ENCODE measurements around the gene LYPLA2.
"Not testable (repeated sequence)": the region's sequence is repeated elsewhere in the genome, so short reads cannot be mapped to it uniquely, and the experiment has no call there.

Gene LYPLA2

DNA sequence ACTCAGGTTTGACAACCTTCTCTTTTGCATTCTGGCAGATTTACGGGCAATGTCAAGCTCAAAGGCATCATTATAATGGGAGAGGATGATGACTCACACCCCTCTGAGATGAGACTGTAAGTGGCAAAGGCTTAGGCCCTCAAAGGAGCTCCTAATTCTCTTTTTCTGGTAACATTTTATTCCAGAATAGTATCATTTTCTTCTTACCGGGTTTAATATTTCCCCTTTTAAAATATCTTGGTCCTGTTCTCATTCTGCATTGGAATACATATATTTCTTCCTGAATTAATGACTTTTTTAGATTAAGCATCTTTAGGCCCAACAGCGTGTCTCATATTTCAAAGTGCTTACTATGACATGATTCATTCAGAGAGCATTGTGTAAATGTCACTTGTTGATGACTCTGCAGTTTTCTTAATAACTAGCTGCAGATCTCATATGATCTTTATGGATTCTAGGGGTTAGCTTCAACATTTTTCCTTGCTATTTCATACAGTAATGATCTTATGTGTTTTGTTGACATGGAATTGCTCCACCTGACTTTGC, 11.0 kb upstream of the LYPLA2 start:
- no peak for DNase-seq

DNA sequence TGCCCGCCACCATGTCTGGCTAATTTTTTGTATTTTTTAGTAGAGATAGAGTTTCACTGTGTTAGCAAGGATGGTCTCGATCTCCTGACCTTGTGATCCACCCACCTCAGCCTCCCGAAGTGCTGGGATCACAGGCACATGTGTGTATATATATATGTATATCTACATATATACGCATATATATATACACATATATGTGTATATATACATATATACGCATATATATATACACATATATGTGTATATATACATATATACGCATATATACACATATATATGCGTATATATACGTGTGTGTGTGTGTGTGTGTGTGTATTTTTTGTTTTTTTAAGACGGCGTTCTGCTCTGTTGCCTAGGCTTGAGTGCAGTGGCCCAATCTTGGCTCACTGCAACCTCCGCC, 7.8 kb upstream of the LYPLA2 start:
- DNase-seq = not testable (repeated sequence)

DNA sequence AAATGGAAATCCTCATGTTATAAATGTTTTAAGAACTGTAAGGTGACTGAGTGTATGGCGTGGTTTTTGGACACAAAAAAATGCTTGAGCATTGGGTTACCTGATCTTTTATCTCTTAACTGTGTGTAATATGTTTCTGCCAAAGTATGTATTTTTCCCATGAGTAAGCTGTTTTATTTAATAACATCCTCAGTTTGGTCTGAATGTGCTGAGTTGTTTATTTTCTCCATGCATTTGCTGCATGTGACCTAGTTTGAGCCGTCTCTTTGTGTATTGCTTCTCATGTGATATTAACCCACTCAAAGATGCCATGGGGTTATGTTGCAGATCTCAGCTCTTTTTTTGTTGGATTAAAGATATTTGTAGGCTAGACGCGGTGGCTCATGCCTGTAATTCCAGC, 6.1 kb upstream of the LYPLA2 start:
- no peak for DNase-seq

DNA sequence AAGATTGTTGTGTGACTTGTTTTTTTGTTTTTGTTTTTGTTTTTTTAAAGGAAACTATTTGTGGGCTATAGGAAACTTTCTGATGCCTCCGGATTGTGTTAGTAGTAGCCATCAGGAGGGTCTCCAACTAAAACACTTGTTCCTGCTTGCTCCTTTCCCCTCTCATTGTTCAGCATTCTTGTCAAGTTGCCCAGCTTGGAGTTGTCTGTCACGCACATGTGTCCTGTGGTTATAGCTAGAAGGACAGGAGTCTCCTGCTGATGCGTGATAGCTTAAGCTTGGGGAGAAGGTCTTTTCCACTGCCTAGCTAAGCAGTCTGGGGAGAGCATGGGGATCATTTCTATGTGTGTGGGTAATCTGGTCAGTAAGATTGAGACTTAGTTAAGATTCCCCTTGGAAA, 3.2 kb upstream of the LYPLA2 start:
- DNase-seq = no peak

DNA sequence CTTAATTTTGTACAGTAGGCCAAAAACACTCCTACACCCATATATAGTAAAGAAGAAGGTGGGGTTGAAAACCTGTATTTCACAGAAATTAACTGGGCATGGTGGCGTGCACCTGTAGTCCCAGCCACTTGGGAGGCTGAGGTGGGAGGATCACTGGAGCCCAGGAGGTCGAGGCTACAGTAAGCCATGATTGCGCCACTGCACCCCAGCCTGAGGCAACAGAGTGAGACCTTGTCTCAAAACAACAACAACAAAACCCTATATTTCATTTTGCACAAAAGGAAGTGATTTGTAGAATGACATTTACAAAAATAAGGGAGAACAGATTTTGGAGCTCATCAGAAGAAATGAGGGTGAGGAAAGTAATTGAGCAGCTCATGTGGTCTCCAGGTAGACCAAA, 2.2 kb upstream of the LYPLA2 start:
- no peak for DNase-seq

DNA sequence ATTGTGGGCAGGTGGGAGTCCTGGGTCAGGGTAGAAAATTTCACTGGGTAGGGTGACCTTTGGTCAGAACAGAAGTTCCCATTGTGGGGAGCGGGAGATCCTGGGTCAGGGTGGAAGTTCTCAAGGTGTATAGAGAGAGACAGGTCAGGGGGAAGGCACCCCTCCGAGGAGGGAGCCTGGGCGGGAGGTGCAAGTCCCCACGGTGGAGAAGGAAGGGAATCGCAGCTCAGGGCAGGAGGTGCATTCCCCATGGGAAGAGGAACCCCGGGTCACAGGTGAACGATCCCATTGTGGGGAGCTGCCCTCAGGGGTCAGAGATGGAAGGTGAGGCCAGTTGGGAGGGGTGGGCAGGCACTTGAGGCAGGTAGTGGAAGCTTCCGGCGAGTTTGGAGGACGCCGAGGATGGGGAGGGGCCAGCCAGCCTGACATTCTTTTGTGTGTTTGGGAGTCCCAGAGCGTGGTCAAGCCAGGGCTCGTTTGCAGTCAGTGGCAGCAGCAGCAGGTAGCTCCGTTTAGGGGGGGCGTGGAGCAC, 637 bp downstream of the LYPLA2 start:
- DNase-seq = no peak

DNA sequence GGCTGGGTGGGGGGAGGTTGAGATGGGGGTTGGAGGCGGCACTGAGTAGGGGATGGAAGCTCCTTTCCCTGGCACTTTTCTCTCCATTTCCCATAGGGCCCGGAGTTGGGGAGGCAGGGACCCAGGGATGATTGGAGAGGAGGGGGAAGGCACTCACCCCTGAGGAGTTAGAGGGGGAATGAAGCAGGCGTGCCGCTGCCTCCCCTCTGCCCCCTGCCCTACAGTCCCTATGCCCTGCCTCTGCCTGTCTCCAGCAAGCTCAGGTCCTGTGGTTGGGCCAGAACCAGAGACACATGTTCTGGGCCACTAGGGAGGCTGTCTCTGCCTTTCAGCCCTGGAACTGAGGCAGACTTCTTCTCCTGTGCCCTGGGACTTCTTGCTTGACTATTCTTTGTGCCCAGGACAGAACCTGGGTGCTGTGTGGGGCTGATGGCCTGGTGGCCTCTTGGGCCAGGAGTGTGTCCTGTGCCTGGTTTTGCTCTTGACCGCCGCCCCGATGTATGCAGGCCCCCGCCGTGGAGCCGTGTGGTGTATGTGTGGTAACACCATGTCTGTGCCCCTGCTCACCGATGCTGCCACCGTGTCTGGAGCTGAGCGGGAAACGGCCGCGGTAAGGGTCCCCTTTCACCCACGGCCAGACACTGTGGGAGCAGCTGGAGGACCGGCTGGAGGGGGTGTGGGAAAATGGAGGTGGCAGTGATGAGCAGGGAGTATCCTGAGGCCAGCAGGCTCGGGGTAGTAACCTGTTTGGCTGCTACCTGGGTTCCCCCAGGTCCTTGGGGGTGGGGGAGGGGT, 1.4 kb downstream of the LYPLA2 start:
- no peak for DNase-seq

DNA sequence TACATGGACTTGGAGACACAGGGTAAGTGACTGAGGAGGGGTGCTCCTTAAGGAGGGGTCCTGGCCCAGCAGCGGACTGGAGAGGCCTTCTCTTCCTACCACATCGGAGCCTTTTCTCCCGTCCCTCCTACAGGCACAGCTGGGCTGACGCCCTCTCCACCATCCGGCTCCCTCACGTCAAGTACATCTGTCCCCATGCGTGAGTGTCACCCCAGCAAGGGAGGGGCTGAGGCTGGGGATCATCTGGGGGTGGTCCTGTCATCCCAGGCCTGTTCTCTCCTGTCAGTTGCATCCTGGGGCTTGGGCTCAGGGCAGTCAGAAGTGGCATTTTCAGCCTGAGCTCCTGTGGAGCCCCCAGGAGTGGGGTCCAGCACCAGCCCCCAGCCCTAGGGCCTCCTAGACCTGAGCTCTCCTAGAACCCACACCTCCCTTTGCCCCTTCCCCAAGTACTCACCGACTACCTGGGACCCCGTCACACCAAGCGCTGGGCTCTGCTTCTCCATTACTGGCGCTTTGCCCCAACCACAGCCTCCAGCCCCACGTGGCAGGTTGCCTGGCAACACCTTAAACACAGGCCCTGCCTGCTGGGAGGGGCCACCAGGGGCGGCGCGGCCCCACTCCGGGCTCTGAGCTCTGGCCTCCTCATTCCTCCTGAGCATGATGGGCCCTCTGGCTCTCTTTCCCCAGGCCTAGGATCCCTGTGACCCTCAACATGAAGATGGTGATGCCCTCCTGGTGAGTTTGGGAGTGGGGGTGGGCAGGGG, 2.3 kb downstream of the LYPLA2 start:
- peak; percentile 32 for DNase-seq

DNA sequence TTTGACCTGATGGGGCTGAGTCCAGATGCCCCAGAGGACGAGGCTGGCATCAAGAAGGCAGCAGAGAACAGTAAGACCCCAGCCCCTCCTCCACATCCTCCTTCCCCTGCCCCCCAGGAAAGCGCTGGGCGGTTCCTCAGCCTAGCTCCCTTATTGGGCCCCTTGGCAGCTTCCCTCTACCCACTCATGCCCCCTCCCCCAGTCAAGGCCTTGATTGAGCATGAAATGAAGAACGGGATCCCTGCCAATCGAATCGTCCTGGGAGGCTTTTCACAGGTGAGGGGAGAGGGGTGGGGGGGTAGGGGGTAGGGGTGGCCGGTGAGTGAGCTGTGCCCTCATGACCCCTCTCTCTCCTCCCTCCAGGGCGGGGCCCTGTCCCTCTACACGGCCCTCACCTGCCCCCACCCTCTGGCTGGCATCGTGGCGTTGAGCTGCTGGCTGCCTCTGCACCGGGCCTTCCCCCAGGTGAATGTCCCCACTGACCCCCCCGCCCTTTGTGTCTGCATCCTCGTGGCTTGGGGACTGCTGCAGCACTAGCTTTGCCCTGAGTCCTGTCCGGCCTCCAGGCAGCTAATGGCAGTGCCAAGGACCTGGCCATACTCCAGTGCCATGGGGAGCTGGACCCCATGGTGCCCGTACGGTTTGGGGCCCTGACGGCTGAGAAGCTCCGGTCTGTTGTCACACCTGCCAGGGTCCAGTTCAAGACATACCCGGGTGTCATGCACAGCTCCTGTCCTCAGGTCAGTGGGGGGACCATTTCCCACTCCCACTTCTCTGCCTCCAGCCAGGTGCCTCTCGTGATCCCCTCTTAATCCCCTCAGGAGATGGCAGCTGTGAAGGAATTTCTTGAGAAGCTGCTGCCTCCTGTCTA, 3.2 kb downstream of the LYPLA2 start:
- no peak for DNase-seq

DNA sequence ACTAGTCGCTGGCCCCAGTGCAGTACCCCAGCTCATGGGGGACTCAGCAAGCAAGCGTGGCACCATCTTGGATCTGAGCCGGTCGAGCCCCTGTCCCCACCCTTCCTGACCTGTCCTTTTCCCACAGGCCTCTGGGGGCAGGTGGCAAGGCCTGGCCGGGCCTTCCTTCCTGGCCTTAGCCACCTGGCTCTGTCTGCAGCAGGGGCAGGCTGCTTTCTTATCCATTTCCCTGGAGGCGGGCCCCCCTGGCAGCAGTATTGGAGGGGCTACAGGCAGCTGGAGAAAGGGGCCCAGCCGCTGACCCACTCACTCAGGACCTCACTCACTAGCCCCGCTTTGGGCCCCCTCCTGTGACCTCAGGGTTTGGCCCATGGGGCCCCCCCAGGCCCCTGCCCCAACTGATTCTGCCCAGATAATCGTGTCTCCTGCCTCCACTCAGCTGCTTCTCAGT, 3.8 kb downstream of the LYPLA2 start:
- not testable (repeated sequence) for DNase-seq

DNA sequence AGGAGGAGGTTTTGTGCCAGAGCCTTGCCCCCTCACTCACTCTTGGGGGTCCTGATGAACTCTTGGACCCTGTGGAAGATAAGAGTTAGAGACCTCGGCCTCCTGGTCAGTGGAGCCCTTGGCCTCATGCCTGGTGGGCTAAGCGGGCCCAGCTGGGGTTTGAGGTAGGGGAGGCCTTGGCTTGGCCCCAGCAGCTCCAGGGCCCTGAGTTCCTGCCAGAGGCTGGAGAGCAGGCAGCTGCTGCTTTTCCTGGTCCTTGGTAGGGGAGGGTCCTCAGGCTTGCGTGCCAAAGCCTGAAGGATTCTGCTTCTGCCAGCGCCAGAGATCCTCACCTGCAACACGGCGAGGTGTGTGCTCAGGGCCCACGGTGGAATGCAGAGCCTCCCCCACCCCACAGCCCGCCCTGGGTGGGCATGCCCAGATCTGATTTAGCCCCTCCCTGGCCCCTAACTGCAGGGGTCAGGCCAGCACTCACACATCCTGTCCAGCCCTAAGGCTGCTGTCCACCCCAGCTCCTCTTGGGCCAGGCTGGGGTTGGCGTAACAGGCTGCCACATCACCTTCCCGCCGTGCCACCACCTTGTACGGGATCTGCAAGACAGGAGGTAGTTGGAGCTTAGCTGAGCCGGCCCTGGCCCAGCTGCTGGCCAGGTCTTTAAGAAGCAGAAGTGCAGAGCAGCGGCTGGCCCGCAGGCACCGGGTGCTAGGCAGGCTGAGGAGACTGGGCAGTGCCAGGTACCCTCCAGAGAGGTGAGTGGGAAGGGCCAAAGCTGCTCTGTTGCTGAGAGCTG, 4.9 kb downstream of the LYPLA2 start:
- DNase-seq = no peak

DNA sequence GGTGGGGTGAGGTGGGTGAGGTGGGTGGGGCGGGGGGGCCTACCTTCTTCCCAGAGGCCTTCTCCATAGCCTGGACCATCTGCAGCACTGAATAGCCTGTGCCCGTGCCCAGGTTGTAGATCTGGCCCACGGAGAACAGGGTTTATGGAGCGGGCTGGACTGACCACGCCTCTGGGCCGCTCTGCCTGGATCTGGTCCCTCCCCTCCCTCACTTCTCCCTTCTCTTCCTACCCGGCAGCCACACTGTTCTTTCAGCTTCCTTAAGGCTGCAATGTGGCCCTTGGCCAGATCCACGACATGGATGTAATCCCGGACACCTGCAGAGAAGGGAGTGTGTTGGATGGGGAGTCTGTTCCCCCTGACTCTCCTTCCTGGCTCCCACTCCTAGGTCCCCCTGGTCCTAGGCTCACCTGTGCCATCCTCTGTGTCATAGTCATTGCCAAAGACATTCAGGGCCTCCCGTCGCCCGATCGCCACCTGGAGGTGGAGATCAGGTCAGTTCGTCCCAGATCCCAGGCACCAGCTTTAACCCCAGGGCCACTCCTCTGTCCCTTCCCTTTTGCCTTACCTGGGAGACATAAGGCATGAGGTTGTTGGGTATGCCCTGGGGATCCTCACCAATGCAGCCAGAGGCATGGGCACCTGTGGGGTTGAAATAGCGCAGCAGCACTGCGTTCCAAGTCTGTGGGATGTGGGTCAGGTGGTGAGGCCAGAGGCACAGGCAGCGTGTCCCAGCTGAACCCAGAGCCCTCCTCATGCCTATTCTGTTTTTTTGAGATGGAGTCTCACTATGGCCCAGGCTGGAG, 5.7 kb downstream of the LYPLA2 start:
- no peak for DNase-seq

DNA sequence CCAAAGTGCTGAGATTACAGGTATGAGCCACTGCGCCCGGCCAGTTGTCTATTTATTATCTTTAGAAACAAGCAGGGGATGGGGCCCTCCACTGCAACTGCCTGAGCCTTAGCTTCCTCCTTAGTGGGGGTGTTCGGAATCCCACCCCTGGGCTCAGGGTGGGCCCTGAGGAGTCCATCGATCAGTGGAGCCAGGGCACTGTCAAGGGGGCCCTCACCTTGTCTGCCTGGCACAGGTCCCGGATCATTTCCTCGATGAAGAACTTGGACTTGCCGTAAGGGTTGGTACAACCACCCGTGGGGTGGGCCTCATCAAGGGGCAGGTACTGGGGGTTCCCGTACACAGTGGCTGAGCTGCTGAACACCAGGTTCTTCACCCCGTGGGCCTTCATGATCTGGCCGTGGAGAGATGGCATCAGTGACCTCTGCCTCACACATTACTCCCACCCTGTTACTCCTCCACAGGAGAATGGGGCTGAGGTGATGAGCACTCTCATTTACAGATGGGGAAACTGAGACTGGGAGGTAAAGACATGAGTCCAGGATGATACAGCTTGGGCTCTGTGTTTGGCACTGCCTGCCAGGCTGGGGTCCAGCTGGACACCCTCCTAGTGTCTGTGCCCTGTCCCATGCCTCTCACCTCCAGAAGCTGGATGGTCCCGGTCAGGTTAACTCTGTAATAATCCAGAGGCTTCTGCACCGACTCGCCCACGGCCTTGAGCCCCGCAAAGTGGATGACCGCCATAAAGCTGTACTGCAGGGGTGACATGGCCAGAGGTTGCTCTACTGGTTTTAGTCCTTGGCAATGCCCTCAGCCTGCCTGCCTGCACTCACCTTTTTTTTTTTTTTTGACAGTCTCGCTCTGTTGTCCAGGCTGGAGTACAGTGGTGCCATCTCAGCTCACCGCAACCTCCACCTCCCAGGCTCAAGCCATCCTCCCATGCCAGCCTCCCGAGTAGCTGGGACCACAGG, 6.8 kb downstream of the LYPLA2 start:
- no peak for DNase-seq

DNA sequence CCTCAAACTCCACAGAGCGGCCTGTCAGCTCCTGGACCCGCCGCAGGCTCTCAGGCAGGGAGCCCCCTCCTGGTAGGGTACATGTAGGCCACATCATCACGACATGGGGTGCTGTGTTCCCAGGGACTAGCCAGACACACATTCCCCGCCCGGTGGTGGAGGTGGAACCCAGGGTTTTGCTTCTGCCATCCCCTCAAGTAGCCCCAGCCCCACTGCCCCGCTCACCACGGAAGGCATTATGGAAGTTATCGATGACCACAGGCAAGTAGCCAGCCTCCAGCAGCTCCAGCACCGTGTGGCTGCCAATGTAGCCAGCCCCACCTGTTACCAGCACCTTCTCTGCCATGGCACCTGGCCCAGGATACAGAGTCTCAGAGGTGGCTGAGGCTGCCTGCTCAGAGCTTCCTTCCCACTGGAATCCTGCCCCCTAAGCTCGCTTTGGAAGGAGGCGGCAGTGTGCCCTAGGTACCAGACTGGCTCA, 7.8 kb downstream of the LYPLA2 start:
- no peak for DNase-seq

DNA sequence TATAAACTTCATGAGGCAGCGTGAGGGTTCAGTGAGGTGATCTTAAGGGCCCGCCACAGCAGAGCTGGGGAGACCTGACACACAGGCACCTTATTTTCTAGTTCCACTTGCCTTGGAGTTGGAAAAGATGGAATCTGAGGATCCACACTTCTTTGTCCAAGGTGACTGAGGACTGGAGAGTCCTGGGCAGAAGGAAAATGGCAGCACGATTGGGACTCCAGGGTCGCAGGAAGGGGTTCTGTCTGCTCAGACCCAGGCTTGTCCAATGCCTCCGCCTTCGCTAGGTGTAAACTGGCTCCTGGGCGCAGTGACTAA, 8.3 kb downstream of the LYPLA2 start:
- no peak for DNase-seq

DNA sequence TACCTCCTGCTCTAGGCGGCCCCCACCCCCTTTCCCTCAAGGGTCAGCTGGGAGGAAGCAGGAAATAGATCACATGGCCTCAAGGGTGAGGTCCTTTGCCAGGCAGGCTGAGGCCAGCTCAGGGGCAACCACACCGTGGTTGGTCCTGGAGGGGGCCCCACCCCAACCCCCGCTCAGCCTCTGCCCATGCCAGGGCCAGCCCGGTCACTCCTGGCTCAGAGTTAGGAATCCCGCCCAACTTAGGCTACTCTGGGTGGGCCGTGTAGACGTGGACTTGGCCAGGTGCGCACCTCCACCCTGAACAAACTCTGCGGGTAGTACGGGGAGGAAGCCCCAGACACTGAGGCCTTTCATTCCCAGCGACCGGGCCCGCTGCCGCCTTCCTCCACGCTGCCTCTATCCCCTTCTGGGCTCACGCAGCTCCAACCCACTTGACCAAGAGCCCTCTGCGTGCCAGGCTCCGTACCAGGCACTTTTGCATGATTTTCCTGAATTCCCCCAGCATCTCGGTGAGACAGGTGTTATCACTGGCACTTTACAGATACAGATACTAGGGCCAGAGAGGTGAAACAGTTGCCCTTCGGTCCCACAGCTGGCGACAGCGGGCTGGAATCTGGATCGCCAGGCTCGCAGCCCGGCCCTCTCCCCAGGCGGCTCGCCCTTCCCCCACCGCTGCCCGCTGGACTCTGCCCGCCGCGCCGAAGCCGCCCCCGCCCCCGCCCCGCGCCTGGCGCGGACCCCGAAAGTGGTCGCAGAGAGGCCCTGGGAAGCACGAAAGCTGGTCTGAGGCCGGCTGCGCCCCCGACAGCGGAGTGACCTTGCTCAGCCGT, 8.8 kb downstream of the LYPLA2 start:
- peak; percentile 34 for DNase-seq

DNA sequence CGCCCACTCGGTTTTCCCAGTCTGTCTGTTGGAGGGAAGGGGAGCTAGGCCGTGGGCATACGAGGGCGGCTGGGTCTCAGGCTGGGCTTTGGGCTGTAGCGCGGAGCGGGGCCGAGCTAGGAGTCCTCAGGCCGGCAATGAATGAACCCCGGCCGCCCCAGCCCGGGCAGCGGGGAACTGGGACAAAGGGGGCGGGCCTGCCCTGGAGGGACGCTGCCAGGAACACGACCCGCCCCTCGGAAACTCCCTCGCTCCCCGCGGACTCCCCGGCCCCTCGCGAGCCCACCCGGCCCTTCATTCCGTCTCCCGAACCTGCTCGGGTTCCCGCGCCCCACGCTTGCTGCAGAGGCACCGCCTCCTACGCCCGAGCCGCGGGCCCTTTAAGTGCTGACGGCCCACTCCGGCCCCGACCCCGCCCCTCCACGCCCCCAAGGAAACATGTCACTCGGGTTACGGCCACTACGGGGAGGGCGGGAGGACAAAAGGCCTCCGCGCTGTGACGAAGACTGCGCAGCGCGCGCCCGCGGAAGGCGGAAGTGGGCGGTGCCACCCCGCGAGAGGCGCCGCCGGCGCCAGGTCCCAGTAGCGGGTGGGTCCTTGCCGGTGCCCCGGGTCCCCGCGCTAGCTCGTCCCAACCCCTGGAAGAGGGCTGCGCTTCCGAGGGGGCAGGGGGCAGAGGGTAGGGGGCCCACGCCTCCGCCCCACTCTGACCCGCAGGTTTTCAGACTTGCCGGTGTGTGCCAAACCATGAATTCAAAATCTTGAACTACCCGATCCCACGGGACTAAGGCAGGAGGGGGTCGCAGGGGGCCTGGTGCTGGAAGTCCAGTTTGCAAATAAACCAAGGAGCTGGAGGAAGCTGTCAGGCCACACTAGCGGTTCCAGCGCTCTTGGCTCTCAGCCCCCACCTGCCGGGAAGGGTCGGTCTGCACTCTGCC, 9.7 kb downstream of the LYPLA2 start, which contains the start of gene GALE:
TSS of gene GALE (minus strand) at position 355 of the 938 bp plus-strand sequence. CDS start 1,747 bp downstream, outside the sequence.
- peak; percentile 96 for DNase-seq
